Activated T-helper 1 cell treated with anti-CD3 and anti-CD28 coated beads, Interleukin-2, amount 50 U/mL, for 16 hours (primary cell): Measurements from ENCODE around the gene PBLD.

Experiments used
- DNase-seq, 2 donors: peaks; one replicate each; pipeline ENCODE4 v3.0.0-alpha.2; 2020; ENCODE audit warnings: low read depth in 1 of 2, low spot score in 1 of 2

PBLD gene

GRCh38 chr10:68332259-68333057 lies at the start of gene PBLD:
Gene PBLD, minus strand, starts transcription at chr10:68332928. Its CDS starts 26,084 bp downstream, at chr10:68306844.
- peak; percentile 32 to 38 for DNase-seq

GRCh38 chr10:68371604-68372003 lies 38.9 kb upstream of the PBLD start:
- no peak for DNase-seq

GRCh38 chr10:68367121-68367520 lies 34.4 kb upstream of the PBLD start:
- no peak for DNase-seq

GRCh38 chr10:68366600-68366999 lies 33.9 kb upstream of the PBLD start:
- no peak for DNase-seq

GRCh38 chr10:68365611-68366010 lies 32.9 kb upstream of the PBLD start:
- no peak for DNase-seq

GRCh38 chr10:68364101-68364886 lies 31.6 kb upstream of the PBLD start:
- no peak for DNase-seq

- no peak for DNase-seq
Observed at GRCh38 chr10:68362590-68362989, 29.9 kb upstream of the PBLD start.

GRCh38 chr10:68359189-68359588 lies 26.5 kb upstream of the PBLD start:
- DNase-seq = no peak

GRCh38 chr10:68353537-68353936 lies 20.8 kb upstream of the PBLD start:
- DNase-seq = no peak

- DNase-seq = peak in 1 of 2 donors; percentile 14
Observed at GRCh38 chr10:68348265-68348741, 15.6 kb upstream of the PBLD start.

GRCh38 chr10:68346774-68347173 lies 14.0 kb upstream of the PBLD start:
- DNase-seq = no peak

GRCh38 chr10:68345621-68346020 lies 12.9 kb upstream of the PBLD start:
- no peak for DNase-seq

GRCh38 chr10:68342909-68343516 lies 10.3 kb upstream of the PBLD start:
- DNase-seq = no peak

- no peak for DNase-seq
Observed at GRCh38 chr10:68340358-68341080, 7.8 kb upstream of the PBLD start.

- no peak for DNase-seq
Observed at GRCh38 chr10:68336754-68337351, 4.1 kb upstream of the PBLD start.

GRCh38 chr10:68334672-68335467 lies 2.1 kb upstream of the PBLD start:
- DNase-seq = no peak

- DNase-seq = no peak
Observed at GRCh38 chr10:68333440-68334431, 1.0 kb upstream of the PBLD start.

GRCh38 chr10:68333058-68333395 lies 299 bp upstream of the PBLD start:
- no peak for DNase-seq
